ENCODE results near the gene KCP.

KCP gene

GRCh38 chr7:128862571-128863432 lies 47.7 kb downstream of the KCP start, which contains the start of gene ATP6V1F:
ATP6V1F (plus strand) TSS chr7:128862856; CDS start chr7:128862905, 49 bp downstream.
- ChIA-PET CTCF (interaction anchor here (1.2 to 1.5 kb wide), 2 partner anchors 21 to 229 kb away, joined by 3 to 5 read pairs; no protein-coding TSS in a partner anchor), POLR2A (ENCODE audit: low non-redundant PET) (no interaction called here)

GRCh38 chr7:128861957-128862570 lies 48.4 kb downstream of the KCP start:
- no peak for TF ChIP-seq CTCF (conservative IDR thresholded peaks at IDR 0.05; ENCODE audit: low read depth)
- ChIA-PET POLR2A (ENCODE audit: low non-redundant PET) (no interaction called here), CTCF (interaction anchor here (1.2 kb wide), 1 partner anchor 22 kb away, joined by 3 read pairs; no protein-coding TSS in a partner anchor)
- peak overlapping the region; percentile 76 for H3K27ac ChIP-seq
- no peak for DNase-seq (ENCODE audit: low spot score)

More at GRCh38 chr7:128862571-128863432, 47.7 kb downstream of the KCP start, which contains the start of gene ATP6V1F:
- peak; percentile 99 for DNase-seq (ENCODE audit: low spot score)
- peak within 1 kb of the TSS; percentile 76 for H3K27ac ChIP-seq
- TF ChIP-seq CTCF (conservative IDR thresholded peaks at IDR 0.05; ENCODE audit: low read depth): no peak

GRCh38 chr7:128860158-128861073 lies 50.1 kb downstream of the KCP start:
- ChIA-PET POLR2A (ENCODE audit: low non-redundant PET) (no interaction called here), CTCF (interaction anchor here (0.8 kb wide), 1 partner anchor 231 kb away, joined by 5 read pairs; no protein-coding TSS in a partner anchor)
- no peak for TF ChIP-seq CTCF (conservative IDR thresholded peaks at IDR 0.05; ENCODE audit: low read depth)
- no peak overlapping the region for H3K27ac ChIP-seq
- no peak for DNase-seq (ENCODE audit: low spot score)

GRCh38 chr7:128859232-128860157 lies 51.0 kb downstream of the KCP start:
- ChIA-PET CTCF (interaction anchor here (0.8 kb wide), 1 partner anchor 232 kb away, joined by 5 read pairs; no protein-coding TSS in a partner anchor), POLR2A (ENCODE audit: low non-redundant PET) (no interaction called here)
- TF ChIP-seq CTCF (conservative IDR thresholded peaks at IDR 0.05; ENCODE audit: low read depth): no peak
- DNase-seq (ENCODE audit: low spot score): no peak
- peak overlapping the region; percentile 23 for H3K27ac ChIP-seq

GRCh38 chr7:128858380-128859231 lies 51.9 kb downstream of the KCP start:
- TF ChIP-seq CTCF (conservative IDR thresholded peaks at IDR 0.05; ENCODE audit: low read depth): no peak
- peak overlapping the region; percentile 23; the same call in 1 of the 2 replicates for H3K27ac ChIP-seq
- POLR2A ChIA-PET (ENCODE audit: low non-redundant PET): no interaction called here
- no peak for DNase-seq (ENCODE audit: low spot score)
- CTCF ChIA-PET: no interaction called here
